ENCODE measurements around the gene OR51T1.

The OR51T1 gene

DNA sequence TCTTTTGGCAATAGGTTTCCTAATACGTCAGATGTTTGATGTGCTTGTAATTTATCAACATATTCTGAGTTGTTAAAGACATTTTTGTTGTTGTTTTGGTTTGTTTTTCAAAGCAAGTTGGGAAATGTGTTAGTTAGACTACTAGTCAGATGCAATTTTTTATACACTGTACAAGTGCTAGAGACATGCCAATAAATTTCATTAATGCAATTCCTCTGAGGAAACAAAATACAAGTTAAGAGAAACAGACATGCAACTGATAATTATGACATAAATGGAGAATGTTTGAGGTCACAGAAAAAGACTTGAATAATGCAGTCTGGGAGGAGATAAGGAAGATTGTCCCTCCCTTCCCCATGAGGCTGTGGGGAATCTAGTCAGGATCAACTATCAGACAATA is 5.9 kb downstream of the OR51T1 start:
- no peak overlapping the region for H3K4me3 ChIP-seq (ENCODE audit: low read depth, low read length)
- TF ChIP-seq MAX (IDR thresholded peaks at IDR 0.05; ENCODE audit: low read depth, low read length) = no peak
- TF ChIP-seq POLR2A (IDR thresholded peaks at IDR 0.05; ENCODE audit: extremely low read depth, insufficient read length) = no peak
- no peak for TF ChIP-seq CTCF (IDR thresholded peaks at IDR 0.05; ENCODE audit: low read depth, low read length)
- TF ChIP-seq MYC (IDR thresholded peaks at IDR 0.05; ENCODE audit: low read depth, low read length) = no peak
- DNase-seq (ENCODE audit: low read depth) = no peak

DNA sequence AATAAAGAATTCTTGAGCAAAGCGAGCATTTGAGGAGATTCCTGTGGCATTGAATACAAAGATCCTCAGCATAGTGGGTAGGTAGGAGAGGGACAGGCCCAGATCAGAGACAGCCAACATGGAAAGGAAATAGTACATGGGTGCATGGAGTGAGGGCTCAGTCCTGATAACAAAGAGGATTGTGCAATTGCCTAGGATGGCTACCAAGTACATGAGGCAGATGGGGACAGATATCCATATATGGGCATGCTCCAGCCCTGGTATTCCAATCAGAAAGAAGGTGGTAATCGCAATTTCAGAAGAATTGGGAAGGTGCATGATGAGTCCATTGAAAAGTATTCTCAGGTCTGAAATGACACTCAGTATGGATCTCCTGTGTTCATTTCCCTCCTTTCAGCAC is 8.6 kb downstream of the OR51T1 start:
- TF ChIP-seq POLR2A (IDR thresholded peaks at IDR 0.05; ENCODE audit: extremely low read depth, insufficient read length) (no peak), CTCF (IDR thresholded peaks at IDR 0.05; ENCODE audit: low read depth, low read length) (no peak), MAX (IDR thresholded peaks at IDR 0.05; ENCODE audit: low read depth, low read length) (no peak), MYC (IDR thresholded peaks at IDR 0.05; ENCODE audit: low read depth, low read length) (no peak)
- DNase-seq (ENCODE audit: low read depth) = peak; percentile 2
- no peak overlapping the region for H3K4me3 ChIP-seq (ENCODE audit: low read depth, low read length)

DNA sequence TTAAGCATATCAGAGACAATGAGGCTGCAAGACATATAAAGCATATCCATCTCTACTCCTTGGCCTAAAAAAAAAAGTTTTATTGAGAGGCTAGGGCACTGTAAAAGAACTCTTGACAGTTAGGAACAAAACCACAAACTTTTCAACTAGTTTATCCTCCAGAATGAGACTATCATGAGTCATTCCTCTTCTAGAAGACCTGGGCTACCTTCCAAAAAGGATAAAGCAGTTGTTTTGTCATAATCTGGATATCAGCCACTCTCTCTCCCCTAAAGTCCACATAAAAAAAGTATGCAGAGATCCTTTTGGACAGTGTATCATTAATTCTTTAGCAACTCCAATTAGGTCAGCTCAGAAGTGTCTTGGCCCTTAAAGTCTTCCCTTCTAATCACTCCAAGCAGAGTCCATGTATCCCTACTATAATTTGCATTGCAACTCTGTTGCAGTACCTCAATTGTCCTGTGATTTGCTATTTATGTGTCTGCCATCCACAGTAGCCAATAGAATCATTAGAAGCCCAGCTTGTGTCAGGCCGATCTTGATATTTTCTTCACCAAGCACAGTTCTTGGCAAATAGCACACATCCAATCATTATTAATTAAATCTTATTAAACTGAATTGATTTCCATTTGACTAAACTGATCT is 10.4 kb downstream of the OR51T1 start:
- no peak for DNase-seq (ENCODE audit: low read depth)
- H3K4me3 ChIP-seq (ENCODE audit: low read depth, low read length) = no peak overlapping the region
- TF ChIP-seq CTCF (IDR thresholded peaks at IDR 0.05; ENCODE audit: low read depth, low read length) = no peak
- no peak for TF ChIP-seq MYC (IDR thresholded peaks at IDR 0.05; ENCODE audit: low read depth, low read length)
- no peak for TF ChIP-seq MAX (IDR thresholded peaks at IDR 0.05; ENCODE audit: low read depth, low read length)
- no peak for TF ChIP-seq POLR2A (IDR thresholded peaks at IDR 0.05; ENCODE audit: extremely low read depth, insufficient read length)

DNA sequence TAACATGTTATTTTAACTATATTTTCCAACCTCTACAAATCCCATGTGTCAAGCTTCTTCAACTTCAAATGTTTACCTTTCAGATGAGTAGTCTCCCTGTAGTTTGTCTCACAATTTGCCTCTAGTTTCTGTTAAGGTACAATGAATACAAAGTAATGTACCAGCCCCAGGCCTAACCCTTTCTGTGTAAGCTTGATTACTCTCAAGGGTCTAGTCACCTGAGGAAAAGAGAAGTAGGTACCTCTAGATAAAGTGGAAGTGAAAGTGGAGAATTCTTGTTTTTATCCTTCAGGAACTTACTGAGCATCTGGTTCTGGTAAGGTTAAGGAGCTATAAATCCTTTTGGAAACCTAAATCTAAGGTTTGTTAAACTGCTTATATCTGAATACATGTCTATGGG is 21.8 kb downstream of the OR51T1 start, which contains the start of gene OR51A7:
Gene OR51A7, plus strand, starts transcription at position 300 of the 400 bp plus-strand sequence. CDS start 3,587 bp downstream, outside the sequence.
- TF ChIP-seq CTCF (IDR thresholded peaks at IDR 0.05; ENCODE audit: low read depth, low read length) = no peak
- TF ChIP-seq MYC (IDR thresholded peaks at IDR 0.05; ENCODE audit: low read depth, low read length) = no peak
- TF ChIP-seq MAX (IDR thresholded peaks at IDR 0.05; ENCODE audit: low read depth, low read length) = no peak
- TF ChIP-seq POLR2A (IDR thresholded peaks at IDR 0.05; ENCODE audit: extremely low read depth, insufficient read length) = no peak
- no peak within 1 kb of the TSS for H3K4me3 ChIP-seq (ENCODE audit: low read depth, low read length)
- DNase-seq (ENCODE audit: low read depth) = no peak

GRCh38 chr11:4916581-4916980 is 34.9 kb downstream of the OR51T1 start:
- no peak for DNase-seq (ENCODE audit: low read depth)
- TF ChIP-seq MYC (IDR thresholded peaks at IDR 0.05; ENCODE audit: low read depth, low read length) (no peak), MAX (IDR thresholded peaks at IDR 0.05; ENCODE audit: low read depth, low read length) (no peak), POLR2A (IDR thresholded peaks at IDR 0.05; ENCODE audit: extremely low read depth, insufficient read length) (no peak), CTCF (IDR thresholded peaks at IDR 0.05; ENCODE audit: low read depth, low read length) (no peak)
- no peak overlapping the region for H3K4me3 ChIP-seq (ENCODE audit: low read depth, low read length)

Data from NB4 (cell line).